Peyer's patch (tissue), 4 donors: Measurements from ENCODE around the gene FAM120B. TPM values are rescaled to one million over a fixed set of nuclear protein-coding genes. Genes with fewer than 3 reads are reported as not detected.
A peak's percentile ranks its signal among the peaks of the same experiment; 100 is the strongest.

Source experiments
- DNase-seq, 3 donors: peaks; one replicate each; pipeline ENCODE4 v3.0.0-alpha.2; 2017 to 2019
- H3K27ac ChIP-seq, 4 donors: fragments of 200-600 bp; sonication (generic); one replicate each; pipeline ENCODE4 v1.5.1; 2016 to 2019
- H3K27me3 ChIP-seq, 2 donors: fragments of 200-600 bp; sonication (generic); one replicate each; pipeline ENCODE4 v1.5.1; 2019
- H3K36me3 ChIP-seq, 3 donors: fragments of 200-600 bp; sonication (generic); one replicate each; pipeline ENCODE4 v1.5.1; 2016 to 2019
- H3K4me1 ChIP-seq, 4 donors: fragments of 200-600 bp; sonication (generic); one replicate each; pipeline ENCODE4 v1.5.1; 2016 to 2019
- H3K4me3 ChIP-seq, 4 donors: fragments of 200-600 bp; sonication (generic); 1 replicate in 3 of 4; 2 replicates in 1 of 4; pipeline ENCODE4 v1.5.1; 2016 to 2019; ENCODE audit warnings: mild to moderate bottlenecking in 1 of 4
- H3K9me3 ChIP-seq, 4 donors: fragments of 200-600 bp; sonication (generic); one replicate each; pipeline ENCODE4 v1.5.1; 2016 to 2019; ENCODE audit warnings: mild to moderate bottlenecking in 1 of 4
- POLR2A ChIP-seq, 2 donors: fragments of 450-650 bp; IDR thresholded peaks; one replicate each; pipeline ENCODE4 v1.5.1; 2017; ENCODE audit warnings: antibody characterized with exemption in 2 of 2, mild to moderate bottlenecking in 2 of 2, moderate library complexity in 2 of 2
- total RNA-seq, 4 donors: library from RNA; depleted of rRNA; stranded (reverse); fragments of >200 nt; gene quantifications; one replicate each; pipeline ENCODE4 v1.1.0, GENCODE V29; 2016
- TF ChIP-seq, protein P1 (sequence below), 6 experiments: fragments of 450-650 bp in 4 of 6; fragments of 200-600 bp in 2 of 6; sonication (generic) in 1 of 6; IDR thresholded peaks; one replicate each; pipeline ENCODE4 v1.5.1; 2017 to 2019; ENCODE audit warnings: antibody characterized with exemption in 6 of 6, mild to moderate bottlenecking in 3 of 6, moderate library complexity in 1 of 6

The FAM120B gene
- total RNA-seq, 4 donors from 2014 or later: 22.1 to 50.3 (median 38.1) TPM

DNA sequence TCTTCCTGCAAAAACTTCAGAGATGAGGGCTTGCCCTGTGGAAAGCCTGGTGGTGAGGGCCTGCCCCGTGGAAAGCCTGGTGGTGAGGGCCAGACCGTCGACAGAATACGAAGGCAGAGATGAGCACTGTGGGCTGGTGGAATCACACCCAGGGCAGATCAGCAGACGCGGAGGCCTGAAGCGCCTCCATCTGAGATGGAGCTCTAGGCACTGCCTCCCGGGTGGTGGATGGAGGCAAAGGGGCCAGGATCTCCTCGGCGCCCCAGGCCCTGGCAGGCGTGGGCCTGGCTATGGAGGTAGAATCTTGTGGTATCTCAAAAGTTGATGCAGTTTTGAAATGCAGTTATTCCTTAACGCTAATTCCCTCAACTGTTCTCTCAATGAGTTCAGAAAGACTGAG is 141.8 kb downstream of the FAM120B start:
- Histone ChIP-seq H3K4me1 (no peaks in the 10 kb centered on the region), H3K36me3 (no peaks in the 10 kb centered on the region), H3K4me3 (no peak overlapping the region), H3K27ac (no peak overlapping the region), H3K9me3 (no peaks in the 10 kb centered on the region), H3K27me3 (no peaks in the 10 kb centered on the region)
- no peak for TF ChIP-seq POLR2A (IDR thresholded peaks at IDR 0.05)
- TF ChIP-seq, protein P1, sequence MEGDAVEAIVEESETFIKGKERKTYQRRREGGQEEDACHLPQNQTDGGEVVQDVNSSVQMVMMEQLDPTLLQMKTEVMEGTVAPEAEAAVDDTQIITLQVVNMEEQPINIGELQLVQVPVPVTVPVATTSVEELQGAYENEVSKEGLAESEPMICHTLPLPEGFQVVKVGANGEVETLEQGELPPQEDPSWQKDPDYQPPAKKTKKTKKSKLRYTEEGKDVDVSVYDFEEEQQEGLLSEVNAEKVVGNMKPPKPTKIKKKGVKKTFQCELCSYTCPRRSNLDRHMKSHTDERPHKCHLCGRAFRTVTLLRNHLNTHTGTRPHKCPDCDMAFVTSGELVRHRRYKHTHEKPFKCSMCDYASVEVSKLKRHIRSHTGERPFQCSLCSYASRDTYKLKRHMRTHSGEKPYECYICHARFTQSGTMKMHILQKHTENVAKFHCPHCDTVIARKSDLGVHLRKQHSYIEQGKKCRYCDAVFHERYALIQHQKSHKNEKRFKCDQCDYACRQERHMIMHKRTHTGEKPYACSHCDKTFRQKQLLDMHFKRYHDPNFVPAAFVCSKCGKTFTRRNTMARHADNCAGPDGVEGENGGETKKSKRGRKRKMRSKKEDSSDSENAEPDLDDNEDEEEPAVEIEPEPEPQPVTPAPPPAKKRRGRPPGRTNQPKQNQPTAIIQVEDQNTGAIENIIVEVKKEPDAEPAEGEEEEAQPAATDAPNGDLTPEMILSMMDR (IDR thresholded peaks at IDR 0.05): no peak
- DNase-seq: no peak

DNA sequence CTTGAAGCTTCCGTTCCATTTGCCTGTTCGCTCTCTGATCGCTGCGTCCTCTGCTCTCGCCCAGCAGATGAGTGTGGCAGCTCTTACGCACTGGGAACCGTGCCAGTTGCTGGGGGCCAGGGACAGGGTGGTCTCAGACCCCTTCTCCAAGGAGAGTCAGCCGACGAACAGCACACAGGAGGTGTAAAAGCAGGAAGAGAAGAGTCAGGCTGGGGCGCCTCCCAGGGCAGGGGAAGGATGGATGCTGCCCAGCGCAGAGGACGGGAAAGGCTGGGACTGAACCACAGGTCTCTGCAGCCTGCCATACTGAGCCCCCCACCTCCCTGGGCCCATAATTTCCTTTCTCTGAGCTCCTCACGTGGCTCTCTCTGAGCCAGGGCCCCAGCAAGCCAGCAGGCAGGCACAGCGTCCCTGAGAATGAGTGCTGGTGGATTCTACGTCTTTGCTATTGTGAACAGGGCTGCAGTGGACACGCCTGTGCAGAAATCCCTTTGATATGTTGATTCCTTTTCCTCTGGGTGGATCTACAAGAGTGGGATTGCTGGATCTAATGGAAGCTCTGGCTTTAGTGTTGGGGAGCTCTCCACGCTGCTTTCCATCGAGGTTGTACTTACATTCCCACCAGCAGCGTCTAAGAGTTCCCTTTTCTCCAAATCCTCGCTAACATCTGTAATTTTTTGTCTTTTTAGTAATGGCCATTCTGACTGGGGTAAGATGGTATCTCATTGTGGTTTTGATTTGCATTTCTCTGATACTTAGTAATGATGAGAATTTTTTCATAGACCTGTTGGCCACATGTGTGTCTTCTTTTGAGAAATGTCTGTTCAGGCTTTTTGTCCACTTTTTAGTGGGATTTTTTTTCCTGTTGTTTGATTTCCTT is 142.4 kb downstream of the FAM120B start:
- no peaks in the 10 kb centered on the region for H3K4me1 ChIP-seq
- no peaks in the 10 kb centered on the region for H3K9me3 ChIP-seq
- DNase-seq: peak in 1 of 3 donors; percentile 25
- TF ChIP-seq, protein P1 (IDR thresholded peaks at IDR 0.05): no peak
- no peak for TF ChIP-seq POLR2A (IDR thresholded peaks at IDR 0.05)
- no peaks in the 10 kb centered on the region for H3K36me3 ChIP-seq
- no peak overlapping the region for H3K27ac ChIP-seq
- no peaks in the 10 kb centered on the region for H3K27me3 ChIP-seq
- H3K4me3 ChIP-seq: no peak overlapping the region

DNA sequence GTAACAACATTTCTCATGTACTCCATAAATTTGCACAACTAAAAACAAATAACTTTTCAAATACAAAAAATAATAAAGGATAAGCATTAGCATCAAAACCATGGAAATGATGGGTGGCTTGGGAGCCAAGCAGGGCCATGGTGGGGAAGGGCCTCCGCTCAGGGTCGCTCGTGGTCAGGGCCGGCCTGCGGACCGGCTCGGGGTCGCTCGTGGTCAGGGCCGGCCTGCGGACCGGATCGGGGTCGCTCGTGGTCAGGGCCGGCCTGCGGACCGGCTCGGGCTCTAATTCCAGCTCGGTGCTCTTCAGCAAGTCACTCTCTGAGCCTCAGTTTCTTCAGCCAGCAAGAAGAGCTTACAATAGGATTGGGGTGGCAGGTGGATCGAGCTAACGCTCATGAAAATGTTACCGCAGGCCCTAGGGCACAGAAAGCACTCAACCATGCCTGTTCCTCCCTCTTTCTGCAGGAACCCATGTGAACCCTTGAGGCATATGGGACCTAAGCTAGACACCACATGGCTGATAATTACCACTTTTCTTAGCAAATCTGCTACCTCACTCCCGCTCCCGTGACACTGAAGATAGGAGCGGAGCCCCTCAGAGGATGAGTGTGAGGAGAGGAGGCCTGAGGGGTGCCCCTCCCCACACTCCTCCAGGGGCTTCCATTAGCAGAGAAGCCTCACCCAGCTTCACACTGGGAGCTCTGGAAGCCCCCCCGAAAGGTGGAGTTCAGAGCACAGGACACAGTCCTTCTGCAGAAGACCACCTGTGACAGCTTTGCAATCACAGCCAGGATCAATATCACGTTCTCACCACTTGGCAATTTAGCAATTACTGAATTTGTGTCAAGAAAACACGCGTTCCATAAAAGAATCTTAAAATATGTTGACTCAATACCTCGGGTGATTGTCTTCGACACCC is 143.5 kb downstream of the FAM120B start:
- Histone ChIP-seq H3K36me3 (no peaks in the 10 kb centered on the region), H3K4me1 (no peaks in the 10 kb centered on the region), H3K4me3 (no peak overlapping the region), H3K27me3 (no peaks in the 10 kb centered on the region), H3K27ac (no peak overlapping the region), H3K9me3 (no peaks in the 10 kb centered on the region)
- peak in 1 of 3 donors; percentile 49 for DNase-seq
- no peak for TF ChIP-seq POLR2A (IDR thresholded peaks at IDR 0.05)
- TF ChIP-seq, protein P1 (IDR thresholded peaks at IDR 0.05): no peak

DNA sequence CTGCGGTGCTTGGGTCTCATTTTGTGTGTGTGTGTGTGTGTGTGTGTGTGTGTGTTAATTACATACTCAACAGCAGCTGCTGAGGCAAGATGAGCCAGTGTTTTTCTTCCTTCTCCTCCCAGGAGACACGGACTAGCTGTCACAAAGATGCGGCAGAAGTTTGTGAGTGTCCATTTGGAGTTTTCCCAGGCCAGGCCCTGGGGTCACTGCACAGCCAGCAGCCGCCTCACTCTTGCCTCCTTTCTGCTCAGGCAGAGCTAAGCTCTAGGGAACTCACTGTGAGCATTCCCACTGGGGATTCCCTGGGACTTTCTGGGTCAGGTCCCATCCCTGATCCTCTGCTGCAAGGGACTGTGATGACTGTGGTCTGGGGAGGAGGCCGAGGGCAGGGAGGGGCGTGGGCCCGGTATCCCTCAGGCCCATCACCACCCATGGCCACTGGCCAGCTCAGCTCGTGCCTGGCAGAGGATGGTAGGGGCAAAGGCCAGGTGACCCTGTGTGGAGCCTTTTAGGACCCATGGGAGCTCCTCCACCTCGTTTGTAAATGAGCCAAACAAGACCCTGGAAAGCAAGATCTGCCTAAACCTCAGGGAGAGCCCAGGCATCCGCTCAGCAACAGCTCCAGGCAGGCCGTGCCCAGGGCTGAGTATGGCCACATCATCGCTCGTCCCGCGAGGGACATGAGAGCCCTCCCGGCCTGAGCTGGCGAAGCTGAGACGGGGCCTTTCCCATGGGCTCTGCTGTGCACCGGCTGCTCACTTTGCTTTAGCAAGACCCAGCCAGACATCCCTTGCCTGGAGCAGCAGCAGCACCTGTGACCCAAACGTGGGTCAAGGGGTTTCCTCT is 144.6 kb downstream of the FAM120B start:
- Histone ChIP-seq H3K36me3 (no peaks in the 10 kb centered on the region), H3K4me1 (no peaks in the 10 kb centered on the region), H3K27me3 (no peaks in the 10 kb centered on the region), H3K4me3 (no peak overlapping the region), H3K9me3 (no peaks in the 10 kb centered on the region), H3K27ac (no peak overlapping the region)
- peak in 1 of 3 donors; percentile 33 for DNase-seq
- TF ChIP-seq POLR2A (IDR thresholded peaks at IDR 0.05): no peak
- TF ChIP-seq, protein P1 (IDR thresholded peaks at IDR 0.05): no peak
